HG02938 (cell line): ENCODE data around the gene HSDL2.
"Not testable (repeated sequence)": the region's sequence is repeated elsewhere in the genome, so short reads cannot be mapped to it uniquely, and the experiment has no call there.

ENCODE experiments used
- ATAC-seq: cut with Tn5 transposase; IDR thresholded peaks from one replicate; pipeline ENCODE4 v1.9.1; 2021; ENCODE audit warnings: mild to moderate bottlenecking, moderate library complexity; ENCODE audit not compliant: unreplicated experiment

The HSDL2 gene

DNA sequence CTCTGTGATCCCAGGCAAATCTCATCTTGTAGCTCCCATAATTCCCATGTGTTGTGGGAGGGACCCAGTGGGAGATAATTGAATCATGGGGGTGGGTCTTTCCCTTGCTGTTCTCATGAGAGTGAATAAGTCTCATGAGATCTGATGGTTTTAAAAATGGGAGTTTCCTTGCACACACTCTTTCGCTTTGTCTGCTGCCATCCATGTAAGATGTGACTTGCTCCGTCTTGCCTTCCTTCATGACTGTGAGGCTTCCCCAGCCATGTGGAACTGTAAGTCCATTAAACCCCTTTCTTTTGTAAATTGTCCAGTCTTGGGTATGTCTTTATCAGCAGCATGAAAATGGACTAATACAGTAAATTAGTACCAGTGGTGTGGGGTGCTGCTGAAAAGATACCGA lies 14.7 kb upstream of the HSDL2 start:
- not testable (repeated sequence) for ATAC-seq

DNA sequence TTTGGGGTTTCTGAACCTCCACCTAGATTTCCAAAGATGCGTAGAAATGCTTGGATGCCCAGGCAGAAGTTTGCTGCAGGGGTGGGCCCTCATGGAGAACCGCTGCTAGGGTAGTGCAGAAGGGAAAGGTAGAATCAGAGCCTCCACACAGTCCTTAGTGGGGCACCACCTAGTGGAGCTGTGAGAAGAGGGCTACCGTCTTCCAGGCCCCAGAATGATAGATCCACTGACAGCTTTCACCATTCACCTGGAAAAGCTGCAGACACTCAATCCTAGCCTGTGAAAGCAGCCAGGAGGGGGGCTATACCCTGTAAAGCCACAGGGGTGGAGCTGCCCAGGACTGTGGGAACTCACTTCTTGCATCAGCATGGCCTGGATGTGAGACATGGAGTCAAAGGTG lies 13.3 kb upstream of the HSDL2 start:
- no peak for ATAC-seq

DNA sequence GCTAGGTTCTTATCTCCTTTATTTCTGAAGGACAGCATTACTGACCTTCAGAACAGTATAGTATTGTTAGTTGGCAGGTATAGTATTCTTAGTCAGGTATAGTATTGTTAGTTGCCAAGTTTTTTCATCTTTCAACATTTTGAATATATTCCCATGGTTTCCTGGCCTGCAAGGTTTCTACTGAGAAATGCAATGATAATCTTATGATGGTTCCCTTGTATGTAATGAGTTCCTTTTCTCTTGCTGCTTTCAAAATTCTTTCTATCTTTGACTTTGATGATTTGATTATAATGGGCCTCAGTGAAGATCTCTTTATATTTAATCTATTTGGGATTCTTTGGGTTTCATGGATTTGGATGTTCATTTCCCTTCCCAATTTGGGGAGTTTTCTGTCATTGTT lies 12.4 kb upstream of the HSDL2 start:
- no peak for ATAC-seq

DNA sequence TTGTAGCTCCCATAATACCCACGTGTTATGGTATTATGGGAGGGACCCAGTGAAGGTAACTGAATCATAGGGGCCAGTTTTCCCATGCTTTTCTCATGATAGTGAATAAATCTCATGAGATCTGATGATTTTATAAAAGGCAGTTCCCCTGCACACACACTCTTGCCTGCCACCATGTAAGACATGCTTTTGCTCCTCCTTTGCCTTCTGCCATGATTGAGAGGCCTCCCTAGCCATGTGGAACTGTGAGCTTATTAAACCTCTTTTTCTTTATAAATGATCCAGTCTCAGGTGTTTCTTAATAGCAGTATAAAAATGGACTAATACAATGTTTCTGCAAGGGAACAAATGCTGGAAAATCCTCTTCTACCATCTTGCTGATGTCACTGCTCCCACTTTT lies 10.1 kb upstream of the HSDL2 start:
- ATAC-seq, result no peak

DNA sequence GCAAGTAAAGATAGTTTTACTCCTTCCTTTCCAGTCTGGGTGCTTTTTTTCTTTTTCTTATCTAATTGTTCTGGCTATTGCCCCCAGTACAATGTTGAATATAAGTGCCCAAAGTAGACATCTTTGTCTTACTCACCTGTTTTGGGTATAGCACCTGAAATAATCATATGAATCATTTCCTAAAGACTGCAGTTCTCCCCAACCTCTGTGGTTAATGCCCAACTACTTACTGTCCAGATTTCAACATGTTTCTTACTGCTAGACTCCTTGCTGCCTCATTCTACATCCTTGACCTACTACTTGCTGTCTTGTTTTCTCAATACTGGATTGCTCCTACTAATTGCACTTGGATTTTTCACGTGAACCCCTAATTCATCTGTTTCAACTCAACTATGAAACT lies 8.8 kb upstream of the HSDL2 start:
- no peak for ATAC-seq

DNA sequence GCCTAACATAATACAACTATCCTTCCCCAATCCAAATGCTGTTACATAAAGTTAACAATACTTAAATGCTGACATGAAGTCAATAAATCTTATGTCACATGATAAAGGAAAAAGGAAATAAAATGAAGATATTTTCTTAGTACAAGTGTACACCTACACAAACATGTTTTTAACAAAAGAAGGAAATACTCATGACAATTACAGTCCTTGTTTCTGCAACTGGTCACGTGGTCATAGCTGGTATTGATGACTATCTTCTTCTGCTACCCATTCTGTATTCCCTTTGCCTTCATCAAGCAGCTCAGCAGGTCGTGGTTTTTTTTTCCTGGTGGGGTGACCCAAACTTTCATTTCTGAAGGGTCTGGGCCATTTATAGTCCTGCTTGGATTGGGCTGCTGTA lies 6.2 kb upstream of the HSDL2 start:
- ATAC-seq, result not testable (repeated sequence)

DNA sequence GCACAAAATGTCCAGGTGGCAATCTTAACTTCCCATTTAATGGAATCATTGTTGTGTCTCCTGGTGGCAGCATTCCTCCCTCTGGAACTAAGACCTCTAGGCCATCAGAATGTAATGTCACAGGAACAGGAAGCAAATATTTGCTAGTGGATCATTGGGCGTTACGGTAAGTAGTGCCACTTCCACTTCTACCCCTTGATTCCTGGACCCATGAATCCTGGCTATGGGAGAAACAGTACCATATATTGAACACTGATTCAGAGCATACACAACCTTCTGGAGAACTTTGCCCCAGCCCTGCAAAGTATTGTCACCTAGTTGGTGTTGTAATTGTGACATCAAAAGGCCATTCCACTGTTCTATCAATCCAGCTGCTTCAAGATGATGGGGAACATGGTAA lies 5.7 kb upstream of the HSDL2 start:
- not testable (repeated sequence) for ATAC-seq

DNA sequence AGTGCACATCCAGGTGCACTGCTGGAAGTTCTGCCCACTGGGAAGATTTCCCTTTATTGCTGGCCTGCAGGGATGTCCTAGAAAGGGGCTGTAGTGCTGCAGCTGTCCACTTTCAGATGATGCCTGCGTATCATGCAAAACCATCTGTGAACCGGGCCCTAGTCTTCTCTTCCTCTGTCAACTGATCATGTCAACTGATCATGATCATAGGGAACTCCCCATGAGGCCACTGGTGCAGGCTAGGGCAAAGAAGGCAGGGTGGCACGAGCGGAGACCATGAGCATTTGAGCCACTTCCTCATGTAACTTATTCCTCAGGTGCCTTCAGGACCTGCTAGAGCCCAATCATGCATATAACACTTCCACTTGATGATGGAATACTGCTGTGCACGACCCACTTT lies 4.5 kb upstream of the HSDL2 start:
- no peak for ATAC-seq

DNA sequence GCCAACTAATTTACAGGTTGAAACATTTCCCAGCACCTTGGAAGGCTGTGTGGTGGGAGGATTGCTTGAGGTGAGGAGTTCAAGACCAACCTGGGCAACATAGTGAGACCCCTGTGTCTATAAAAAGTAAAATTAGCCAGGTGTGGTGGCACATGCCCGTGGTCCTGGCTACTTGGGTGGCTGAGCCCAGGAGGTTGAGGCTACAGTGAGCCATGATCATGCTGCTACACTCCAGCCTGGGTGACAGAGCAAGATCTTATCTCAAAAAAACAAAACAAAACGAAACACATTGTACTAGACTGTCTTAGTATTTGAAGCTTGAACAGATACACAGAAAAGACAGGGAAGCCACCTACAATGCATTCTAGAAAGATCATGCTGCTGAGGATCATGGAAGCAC lies 2.8 kb upstream of the HSDL2 start:
- no peak for ATAC-seq

DNA sequence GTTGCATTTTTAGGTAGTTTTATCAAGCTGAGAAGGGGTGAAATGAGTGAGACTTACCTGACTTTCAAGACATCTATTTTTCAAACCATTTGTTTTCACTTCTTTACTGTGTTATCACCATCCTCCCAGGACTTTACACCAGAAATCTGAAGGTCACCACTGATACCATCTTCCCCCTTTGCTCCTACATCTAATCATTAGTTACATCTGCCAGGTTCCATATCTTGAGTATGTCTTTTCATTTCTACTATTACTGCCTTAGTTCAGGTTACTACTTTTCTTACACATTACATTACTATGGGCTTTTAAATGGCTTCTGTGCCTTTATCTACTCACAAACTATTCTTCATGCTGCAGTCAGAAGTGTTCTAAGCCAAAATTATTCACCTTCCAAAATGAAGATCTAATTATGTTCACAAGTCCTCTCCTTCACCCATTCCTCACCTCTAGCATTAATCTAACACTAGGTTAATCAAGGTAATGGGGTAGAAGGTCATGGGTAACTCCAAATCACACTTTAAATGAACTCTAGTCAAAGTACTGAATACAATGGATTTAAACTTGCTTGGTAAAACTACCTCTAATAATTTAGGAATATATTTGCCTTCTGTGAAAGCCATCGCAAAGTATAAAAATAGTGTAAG lies 2.1 kb upstream of the HSDL2 start:
- ATAC-seq, result no peak

DNA sequence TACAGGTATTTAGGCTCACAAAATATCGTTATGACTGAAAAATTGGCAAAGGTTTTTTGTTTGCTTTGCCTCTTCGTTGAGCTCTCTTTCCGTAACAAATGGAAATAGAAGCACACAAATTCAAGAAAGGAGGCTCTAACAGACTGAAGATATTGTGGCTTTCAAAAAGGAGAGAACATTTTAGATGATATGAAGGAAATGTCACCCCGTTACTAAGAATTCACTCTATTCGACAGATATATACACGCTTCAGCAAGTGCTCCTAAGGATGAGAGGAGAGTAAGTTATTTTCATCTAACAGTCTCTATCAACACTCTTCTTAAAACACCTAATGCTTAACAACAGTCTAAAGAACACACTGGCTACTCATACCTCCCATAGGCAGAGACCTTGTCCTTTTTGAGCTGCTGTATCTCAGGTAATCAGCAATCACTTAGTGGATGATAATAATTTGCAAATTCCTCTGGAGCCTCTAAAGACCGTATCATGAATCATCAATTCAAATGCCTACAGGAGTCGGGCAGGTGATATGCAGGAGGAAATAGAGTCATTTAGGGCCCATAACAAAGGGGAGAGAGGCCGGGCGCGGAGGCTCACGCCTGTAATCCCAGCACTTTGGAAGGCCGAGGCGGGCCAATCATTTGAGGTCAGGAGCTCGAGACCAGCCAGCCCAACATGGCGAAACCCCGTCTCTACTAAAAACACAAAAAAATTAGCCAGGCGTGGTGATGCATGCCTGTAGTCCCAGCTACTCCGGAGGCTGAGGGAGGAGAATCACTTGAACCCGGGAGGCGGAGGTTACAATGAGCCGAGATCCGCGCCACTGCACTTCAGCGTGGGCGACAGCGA lies 1.4 kb upstream of the HSDL2 start:
- ATAC-seq, result peak; percentile 2

DNA sequence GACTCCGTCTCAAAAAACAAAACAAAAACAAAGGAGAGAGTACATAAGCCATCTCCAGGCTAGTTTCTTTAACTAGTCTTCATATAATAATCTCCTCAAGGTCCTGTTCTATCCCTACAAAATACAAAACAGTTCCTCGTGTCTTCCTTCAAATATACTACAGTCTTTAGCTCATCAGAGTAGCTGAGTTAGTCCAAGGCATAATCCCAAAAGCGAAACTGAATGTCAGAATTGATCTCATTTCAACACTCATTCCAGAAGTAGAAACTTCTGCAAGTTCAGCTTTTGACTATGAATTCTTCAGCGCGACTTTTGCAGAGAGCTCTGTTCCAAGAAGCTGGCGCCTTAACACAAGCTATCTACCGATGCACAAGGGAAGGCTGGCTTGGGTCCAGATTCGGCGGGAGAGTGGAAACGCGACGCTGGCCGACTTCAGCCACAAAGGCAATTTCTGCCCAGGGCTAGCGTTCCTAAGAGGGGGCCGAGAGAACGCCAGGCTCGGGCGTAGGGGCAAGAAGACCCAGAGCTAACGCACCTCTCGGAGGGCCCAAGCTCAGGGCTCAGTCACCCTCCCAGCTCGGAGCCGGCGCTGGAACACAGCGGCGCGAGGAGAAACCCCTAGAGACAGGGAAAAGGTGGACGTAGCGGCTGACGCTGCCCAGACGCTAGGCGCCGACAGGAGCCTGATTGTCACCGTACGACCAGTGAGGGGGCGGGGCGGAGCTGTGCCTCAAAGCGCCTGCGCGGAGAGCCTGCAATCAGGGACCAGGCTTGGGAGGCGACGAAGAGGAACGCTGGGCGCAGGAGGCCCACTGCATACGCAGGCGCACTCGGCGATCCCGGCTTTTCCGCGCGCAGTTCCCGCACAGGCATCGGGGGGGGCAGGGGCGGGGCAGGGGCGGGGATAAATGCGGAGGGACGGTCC lies 469 bp upstream of the HSDL2 start:
- ATAC-seq, result peak; percentile 79

DNA sequence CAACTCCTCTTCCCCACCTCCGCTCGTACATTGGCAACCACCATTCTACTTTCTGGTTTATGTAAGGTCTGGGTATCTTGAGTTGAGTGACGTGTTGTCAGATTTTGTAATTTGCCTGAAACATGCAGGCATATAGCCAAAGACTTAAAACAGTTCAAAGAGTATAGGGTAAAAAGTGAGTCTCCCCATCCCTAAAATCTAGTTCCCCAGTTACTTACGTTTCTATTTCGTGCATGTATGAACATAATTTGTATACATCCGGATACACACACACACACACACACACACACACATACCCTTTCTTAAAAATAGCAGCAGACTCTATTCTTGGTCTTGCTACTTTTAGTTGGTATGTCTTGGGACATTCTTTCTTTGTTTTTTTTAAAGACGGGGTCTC lies 915 bp downstream of the HSDL2 start:
- ATAC-seq, result no peak

DNA sequence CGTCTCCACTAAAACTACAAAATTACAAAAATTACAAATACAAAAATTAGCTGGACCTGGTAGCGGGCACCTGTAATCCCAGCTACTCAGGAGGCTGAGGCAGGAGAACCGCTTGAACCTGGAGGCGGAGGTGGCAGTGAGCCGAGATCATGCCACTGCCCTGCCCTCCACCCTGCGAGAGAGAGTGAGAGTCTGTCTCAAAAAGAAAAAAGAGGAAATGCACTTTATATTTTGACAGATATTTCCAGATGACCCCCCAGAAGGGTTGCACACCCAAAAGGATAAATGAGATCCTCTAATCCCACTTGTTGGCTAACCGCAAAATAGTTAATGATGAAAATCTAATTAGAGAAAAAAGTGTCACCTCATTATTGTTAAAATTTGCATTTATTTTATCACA lies 2.2 kb downstream of the HSDL2 start:
- no peak for ATAC-seq

DNA sequence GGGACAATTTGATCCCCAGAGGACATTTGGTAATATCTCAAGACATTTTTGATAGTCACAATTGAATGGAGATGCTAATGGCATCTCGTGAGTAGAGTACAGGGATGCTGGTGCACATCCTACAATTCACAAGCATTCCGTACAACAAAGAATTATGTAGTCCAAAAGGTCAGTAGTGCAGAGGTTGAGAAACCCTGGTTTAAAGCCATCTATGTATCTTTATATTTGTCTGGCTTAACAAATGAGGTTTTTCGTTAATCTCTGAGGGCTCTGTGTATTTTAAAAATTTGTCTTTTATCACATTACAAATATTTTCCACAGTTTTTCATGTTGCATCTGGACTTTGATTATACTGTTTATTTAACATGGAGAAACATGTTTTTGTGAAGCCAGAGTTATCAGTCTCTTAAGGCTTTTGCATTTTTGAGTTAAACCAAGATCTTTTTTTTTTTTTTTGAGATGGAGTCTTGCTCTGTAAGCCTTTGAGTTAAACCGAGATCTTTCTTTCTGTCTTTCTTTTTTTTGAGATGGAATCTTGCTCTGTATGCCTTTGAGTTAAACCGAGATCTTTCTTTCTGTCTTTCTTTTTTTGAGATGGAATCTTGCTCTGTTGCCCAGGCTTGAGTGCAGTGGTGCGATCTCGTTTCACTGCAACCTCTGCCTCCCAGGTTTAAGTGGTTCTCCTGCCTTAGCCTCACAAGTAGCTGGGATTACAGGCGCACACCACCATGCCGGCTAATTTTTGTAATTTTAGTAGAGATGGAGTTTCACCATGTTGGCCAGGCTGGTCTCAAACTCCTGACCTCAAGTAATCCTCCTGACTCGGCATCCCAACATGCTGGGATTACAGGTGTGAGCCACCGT lies 2.8 kb downstream of the HSDL2 start:
- ATAC-seq, result no peak

DNA sequence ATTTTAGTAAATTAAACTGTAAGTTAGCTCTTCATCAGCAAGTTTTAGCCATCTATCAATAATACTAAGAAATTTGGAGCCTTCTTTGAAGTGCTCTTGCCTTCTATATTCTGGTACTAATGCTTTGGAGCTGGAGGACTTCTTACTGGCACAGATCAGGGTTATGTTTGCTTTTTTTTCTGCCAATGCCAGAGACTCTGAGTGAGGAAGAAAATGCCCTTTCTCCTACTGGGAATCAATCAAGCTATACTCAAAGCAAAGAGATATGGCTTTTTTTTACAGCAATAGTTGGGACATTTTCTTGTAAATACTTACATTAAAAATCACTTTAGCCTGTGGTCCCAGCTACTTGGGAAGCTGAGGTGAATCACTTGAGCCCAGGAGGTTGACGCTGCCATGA lies 4.3 kb downstream of the HSDL2 start:
- no peak for ATAC-seq

DNA sequence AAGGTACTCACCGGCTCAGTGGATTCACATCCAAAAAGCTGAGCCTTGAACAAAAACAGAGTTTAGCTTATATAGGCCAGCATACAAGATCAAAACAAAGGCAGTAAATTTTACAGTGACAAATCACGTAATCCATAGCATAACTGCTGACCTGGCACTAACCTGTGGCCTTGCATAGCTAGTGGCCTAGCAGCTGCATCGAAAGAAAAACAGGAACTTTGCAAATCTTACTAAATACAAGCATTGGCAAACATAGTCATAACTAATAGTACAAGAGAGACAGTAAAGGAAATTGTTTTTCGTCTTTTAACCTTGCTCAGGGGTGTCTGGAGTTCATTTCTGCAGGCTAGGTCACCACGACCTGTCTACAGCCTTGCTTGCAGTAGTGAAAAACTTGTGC lies 4.8 kb downstream of the HSDL2 start:
- no peak for ATAC-seq

DNA sequence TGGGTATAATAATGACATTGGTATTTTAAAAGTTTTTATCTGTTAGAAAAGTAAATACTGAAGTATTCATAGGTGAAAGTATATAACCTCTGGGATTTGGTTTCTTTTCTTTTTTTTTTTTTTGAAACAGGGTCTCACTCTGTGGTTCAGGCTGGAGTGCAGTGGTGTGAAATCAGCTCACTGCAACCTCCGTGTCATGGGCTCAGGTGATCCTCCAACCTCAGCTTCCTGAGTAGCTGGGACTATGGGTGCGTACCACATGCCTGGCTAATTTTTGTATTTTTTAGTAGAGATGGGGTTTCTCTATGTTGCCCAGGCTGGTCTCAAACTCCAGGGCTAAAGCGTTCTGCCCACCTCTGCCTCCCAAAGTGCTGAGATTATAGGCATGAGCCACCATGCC lies 7.2 kb downstream of the HSDL2 start:
- no peak for ATAC-seq

DNA sequence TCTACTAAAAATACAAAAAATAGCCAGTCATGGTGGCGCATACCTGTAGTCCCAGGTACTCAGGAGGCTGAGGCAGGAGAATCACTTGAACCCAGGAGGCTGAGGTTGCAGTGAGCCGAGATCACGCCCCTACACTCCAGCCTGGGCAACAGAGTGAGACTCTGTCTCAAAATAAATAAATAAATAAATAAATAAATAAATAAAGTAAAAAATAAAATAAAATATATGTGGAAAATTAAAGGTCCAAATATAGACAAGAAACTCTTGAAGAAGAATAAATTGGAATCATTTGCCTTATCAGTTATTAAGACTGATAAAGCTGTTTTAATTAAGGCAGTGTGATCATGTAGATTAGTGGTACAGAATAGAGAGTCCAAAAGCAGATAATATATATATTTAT lies 10.0 kb downstream of the HSDL2 start:
- not testable (repeated sequence) for ATAC-seq

DNA sequence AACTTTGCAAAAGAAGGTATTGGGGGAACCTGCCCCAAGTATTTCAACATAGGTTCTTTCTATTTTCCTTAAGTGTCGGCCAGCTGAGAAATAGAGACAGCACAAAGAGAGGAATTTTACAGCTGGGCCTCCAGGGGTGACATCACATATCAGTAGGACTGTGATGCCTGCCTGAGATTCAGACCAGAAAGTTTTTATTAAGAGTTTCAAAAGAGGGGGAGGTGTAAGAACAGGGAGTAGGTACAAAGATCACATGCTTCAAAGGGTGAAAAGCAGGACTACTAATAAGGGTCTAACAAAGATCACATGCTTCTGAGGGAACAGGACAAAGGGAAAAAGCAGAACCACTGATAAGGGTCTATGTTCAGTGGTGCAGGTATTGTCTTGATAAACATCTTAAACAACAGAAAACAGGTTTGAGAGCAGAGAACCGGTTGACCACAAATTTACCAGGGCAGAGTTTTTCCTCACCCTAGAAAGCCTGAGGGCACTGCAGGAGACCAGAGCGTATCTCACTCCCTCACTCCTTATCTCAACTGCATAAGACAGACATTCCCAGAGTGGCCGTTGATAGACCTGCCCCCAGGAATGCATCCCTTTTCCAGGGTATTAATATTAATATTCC lies 12.1 kb downstream of the HSDL2 start:
- ATAC-seq, result not testable (repeated sequence)
